Hematopoietic multipotent progenitor cell treated with erythropoietin and hydrocortisone succinate and interleukin-3 and kit ligand, for 4 days (in vitro differentiated cells): ENCODE measurements around the gene GPX7.
"Not testable (repeated sequence)": the region's sequence is repeated elsewhere in the genome, so short reads cannot be mapped to it uniquely, and the experiment has no call there.

ENCODE experiments used
- DNase-seq: peaks from one replicate; pipeline ENCODE4 v3.0.0-alpha.2; 2015

GPX7 gene

GRCh38 chr1:52601991-52602855, at the start of gene GPX7:
GPX7 (plus strand) TSS chr1:52602371; CDS start chr1:52602410, 39 bp downstream.
- peak; percentile 67 for DNase-seq

GRCh38 chr1:52552505-52553361, 49.4 kb upstream of the GPX7 start, which contains the start of gene TUT4:
TUT4 (minus strand) TSS chr1:52553092; CDS start chr1:52526280, 26,812 bp downstream.
- DNase-seq, result peak; percentile 92

- peak; percentile 95 for DNase-seq
These were observed 48.6 kb upstream of the GPX7 start for GRCh38 chr1:52553362-52554266.

GRCh38 chr1:52554267-52554640, 47.9 kb upstream of the GPX7 start:
- no peak for DNase-seq

- no peak for DNase-seq
These were observed 47.4 kb upstream of the GPX7 start for GRCh38 chr1:52554756-52555155.

- DNase-seq, result no peak
These were observed 45.4 kb upstream of the GPX7 start for GRCh38 chr1:52556641-52557360.

GRCh38 chr1:52558941-52559340, 43.2 kb upstream of the GPX7 start:
- DNase-seq, result no peak

- no peak for DNase-seq
These were observed 42.3 kb upstream of the GPX7 start for GRCh38 chr1:52559875-52560274.

- peak; percentile 25 for DNase-seq
These were observed 39.4 kb upstream of the GPX7 start for GRCh38 chr1:52562766-52563165.

- DNase-seq, result peak; percentile 47
These were observed 34.2 kb upstream of the GPX7 start for GRCh38 chr1:52567943-52568342.

- peak; percentile 56 for DNase-seq
These were observed 32.5 kb upstream of the GPX7 start for GRCh38 chr1:52569449-52570210.

- DNase-seq, result peak; percentile 28
These were observed 30.4 kb upstream of the GPX7 start for GRCh38 chr1:52571783-52572182.

- no peak for DNase-seq
These were observed 29.8 kb upstream of the GPX7 start for GRCh38 chr1:52572387-52572786.

- no peak for DNase-seq
These were observed 27.6 kb upstream of the GPX7 start for GRCh38 chr1:52574594-52574993.

- no peak for DNase-seq
These were observed 26.1 kb upstream of the GPX7 start for GRCh38 chr1:52576074-52576473.

GRCh38 chr1:52578066-52578465, 24.1 kb upstream of the GPX7 start:
- not testable (repeated sequence) for DNase-seq

GRCh38 chr1:52579415-52579814, 22.8 kb upstream of the GPX7 start:
- peak; percentile 20 for DNase-seq

GRCh38 chr1:52580283-52580682, 21.9 kb upstream of the GPX7 start:
- DNase-seq, result no peak

GRCh38 chr1:52582116-52582696, 20.0 kb upstream of the GPX7 start:
- no peak for DNase-seq

- no peak for DNase-seq
These were observed 16.7 kb upstream of the GPX7 start for GRCh38 chr1:52585474-52585873.

- no peak for DNase-seq
These were observed 14.1 kb upstream of the GPX7 start for GRCh38 chr1:52588027-52588426.
